Breast epithelium (tissue), 4 donors: ENCODE data around the gene AP2A1. TPM values are rescaled to one million over a fixed set of nuclear protein-coding genes. Genes with fewer than 3 reads are reported as not detected.

Source experiments
- DNase-seq, 2 donors: peaks; one replicate each; pipeline ENCODE4 v3.0.0-alpha.2; 2019; ENCODE audit warnings: low spot score in 2 of 2
- H3K27ac ChIP-seq, 2 donors: fragments of 200-600 bp; sonication (generic) in 1 of 2; one replicate each; pipeline ENCODE4 v1.5.1; 2016 to 2019; ENCODE audit warnings: mild to moderate bottlenecking in 1 of 2
- H3K27me3 ChIP-seq, 2 donors: fragments of 200-600 bp; sonication (generic) in 1 of 2; one replicate each; pipeline versions ENCODE4 v1.5.1 to v1.6.0; 2017 to 2019; ENCODE audit warnings: control low read depth in 1 of 2, mild to moderate bottlenecking in 1 of 2
- H3K36me3 ChIP-seq: fragments of 200-600 bp; one replicate; pipeline ENCODE4 v1.5.1; 2019
- H3K4me1 ChIP-seq, 2 donors: fragments of 200-600 bp; sonication (generic); one replicate each; pipeline ENCODE4 v1.5.1; 2016 to 2019; ENCODE audit warnings: control low read depth in 1 of 2
- H3K4me3 ChIP-seq, 3 donors: fragments of 200-600 bp; sonication (generic); 1 replicate in 2 of 3; 2 replicates in 1 of 3; pipeline ENCODE4 v1.5.1; 2016 to 2019; ENCODE audit warnings: mild to moderate bottlenecking in 3 of 3, moderate library complexity in 2 of 3
- H3K9me3 ChIP-seq, 2 donors: fragments of 200-600 bp; sonication (generic) in 1 of 2; one replicate each; pipeline ENCODE4 v1.5.1; 2016 to 2019; ENCODE audit warnings: control low read depth in 1 of 2
- POLR2A ChIP-seq: fragments of 450-650 bp; IDR thresholded peaks from one replicate; pipeline ENCODE4 v1.6.1; 2016; ENCODE audit warnings: antibody characterized with exemption, mild to moderate bottlenecking, moderate library complexity
- POLR2AphosphoS5 ChIP-seq, 3 donors: sonication (generic); formaldehyde crosslinking; IDR thresholded peaks; one replicate each; pipeline ENCODE4 v1.6.1; 2017; ENCODE audit warnings: antibody characterized with exemption in 3 of 3
- intact Hi-C: fragments of 100-400 bp; cut with DNase I; formaldehyde crosslinking; loops from one replicate; pipeline ENCODE4 v1.15.1; 2023; ENCODE audit warnings: low total_unique reads
- total RNA-seq, 3 donors: library from RNA; depleted of rRNA; stranded (reverse); fragments of >200 nt; gene quantifications; one replicate each; pipeline ENCODE4 v1.1.0, GENCODE V29; 2016
- TF ChIP-seq, protein P1 (sequence below), 3 donors: fragments of 450-650 bp; IDR thresholded peaks; one replicate each; pipeline ENCODE4 v1.5.1; 2016 to 2017; ENCODE audit warnings: antibody characterized with exemption in 3 of 3, mild to moderate bottlenecking in 3 of 3, moderate library complexity in 3 of 3

The AP2A1 gene
- total RNA-seq, 3 donors from 2014 or later = 42.1 to 71.0 (median 59.3) TPM

DNA sequence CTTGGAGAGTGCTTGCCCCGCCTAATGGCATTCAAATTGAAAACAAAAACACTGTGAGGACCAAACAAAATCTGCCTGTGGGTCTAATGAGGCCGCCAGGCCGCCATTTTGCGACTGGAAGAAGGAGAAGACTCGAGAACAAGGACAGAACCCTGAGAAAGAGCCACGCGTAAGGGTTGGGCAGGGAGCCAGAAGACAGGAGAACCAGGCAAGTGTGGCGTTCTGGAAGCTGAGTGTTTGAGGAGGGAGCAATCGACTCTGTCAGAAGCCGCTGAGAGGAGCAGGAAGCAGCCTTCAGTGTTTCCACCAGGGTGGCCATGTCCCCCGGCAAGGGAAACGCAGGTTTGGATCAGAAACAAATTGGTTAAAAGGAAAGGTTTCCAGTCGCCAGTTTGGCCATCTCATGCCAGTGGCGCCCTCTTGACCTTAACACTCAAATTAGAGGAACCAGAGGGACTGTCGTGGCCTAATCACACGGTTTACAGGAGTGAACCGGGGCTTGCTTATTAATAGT, 74.0 kb downstream of the AP2A1 start:
- TF ChIP-seq POLR2AphosphoS5 (IDR thresholded peaks at IDR 0.05) (no peak), POLR2A (no peak)
- TF ChIP-seq, protein P1, sequence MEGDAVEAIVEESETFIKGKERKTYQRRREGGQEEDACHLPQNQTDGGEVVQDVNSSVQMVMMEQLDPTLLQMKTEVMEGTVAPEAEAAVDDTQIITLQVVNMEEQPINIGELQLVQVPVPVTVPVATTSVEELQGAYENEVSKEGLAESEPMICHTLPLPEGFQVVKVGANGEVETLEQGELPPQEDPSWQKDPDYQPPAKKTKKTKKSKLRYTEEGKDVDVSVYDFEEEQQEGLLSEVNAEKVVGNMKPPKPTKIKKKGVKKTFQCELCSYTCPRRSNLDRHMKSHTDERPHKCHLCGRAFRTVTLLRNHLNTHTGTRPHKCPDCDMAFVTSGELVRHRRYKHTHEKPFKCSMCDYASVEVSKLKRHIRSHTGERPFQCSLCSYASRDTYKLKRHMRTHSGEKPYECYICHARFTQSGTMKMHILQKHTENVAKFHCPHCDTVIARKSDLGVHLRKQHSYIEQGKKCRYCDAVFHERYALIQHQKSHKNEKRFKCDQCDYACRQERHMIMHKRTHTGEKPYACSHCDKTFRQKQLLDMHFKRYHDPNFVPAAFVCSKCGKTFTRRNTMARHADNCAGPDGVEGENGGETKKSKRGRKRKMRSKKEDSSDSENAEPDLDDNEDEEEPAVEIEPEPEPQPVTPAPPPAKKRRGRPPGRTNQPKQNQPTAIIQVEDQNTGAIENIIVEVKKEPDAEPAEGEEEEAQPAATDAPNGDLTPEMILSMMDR (IDR thresholded peaks at IDR 0.05) = no peak
- Histone ChIP-seq H3K27ac (no peak overlapping the region), H3K9me3 (no peaks in the 10 kb centered on the region), H3K4me1 (no peaks in the 10 kb centered on the region), H3K4me3 (no peak overlapping the region), H3K36me3 (no peaks in the 10 kb centered on the region), H3K27me3 (no peaks in the 10 kb centered on the region)
- intact Hi-C loops = no loop called here
- DNase-seq = no peak

DNA sequence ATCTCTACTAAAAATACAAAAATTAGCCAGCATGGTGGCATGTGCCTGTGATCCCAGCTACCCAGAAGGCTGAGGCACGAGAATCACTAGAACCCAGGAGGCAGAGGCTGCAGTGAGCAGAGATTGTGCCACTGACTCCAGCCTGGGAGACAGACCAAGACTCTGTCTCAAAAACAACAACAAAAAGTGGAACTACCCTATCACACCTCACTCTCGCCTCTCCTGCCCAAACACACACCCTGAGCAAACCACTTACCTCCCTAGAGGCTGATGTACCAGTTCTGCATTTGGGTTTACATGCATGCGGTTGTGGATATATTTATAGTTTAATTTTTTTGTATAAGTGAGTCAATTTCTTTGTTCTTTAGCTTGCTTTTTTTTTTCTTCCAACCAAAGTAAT, 76.5 kb downstream of the AP2A1 start:
- TF ChIP-seq POLR2A = no peak
- no peak for TF ChIP-seq POLR2AphosphoS5 (IDR thresholded peaks at IDR 0.05)
- TF ChIP-seq, protein P1 (IDR thresholded peaks at IDR 0.05) = no peak
- H3K4me1 ChIP-seq = no peaks in the 10 kb centered on the region
- H3K9me3 ChIP-seq = no peaks in the 10 kb centered on the region
- no peak overlapping the region for H3K4me3 ChIP-seq
- H3K36me3 ChIP-seq = no peaks in the 10 kb centered on the region
- intact Hi-C loops = no loop called here
- no peak overlapping the region for H3K27ac ChIP-seq
- DNase-seq = no peak
- H3K27me3 ChIP-seq = no peaks in the 10 kb centered on the region

DNA sequence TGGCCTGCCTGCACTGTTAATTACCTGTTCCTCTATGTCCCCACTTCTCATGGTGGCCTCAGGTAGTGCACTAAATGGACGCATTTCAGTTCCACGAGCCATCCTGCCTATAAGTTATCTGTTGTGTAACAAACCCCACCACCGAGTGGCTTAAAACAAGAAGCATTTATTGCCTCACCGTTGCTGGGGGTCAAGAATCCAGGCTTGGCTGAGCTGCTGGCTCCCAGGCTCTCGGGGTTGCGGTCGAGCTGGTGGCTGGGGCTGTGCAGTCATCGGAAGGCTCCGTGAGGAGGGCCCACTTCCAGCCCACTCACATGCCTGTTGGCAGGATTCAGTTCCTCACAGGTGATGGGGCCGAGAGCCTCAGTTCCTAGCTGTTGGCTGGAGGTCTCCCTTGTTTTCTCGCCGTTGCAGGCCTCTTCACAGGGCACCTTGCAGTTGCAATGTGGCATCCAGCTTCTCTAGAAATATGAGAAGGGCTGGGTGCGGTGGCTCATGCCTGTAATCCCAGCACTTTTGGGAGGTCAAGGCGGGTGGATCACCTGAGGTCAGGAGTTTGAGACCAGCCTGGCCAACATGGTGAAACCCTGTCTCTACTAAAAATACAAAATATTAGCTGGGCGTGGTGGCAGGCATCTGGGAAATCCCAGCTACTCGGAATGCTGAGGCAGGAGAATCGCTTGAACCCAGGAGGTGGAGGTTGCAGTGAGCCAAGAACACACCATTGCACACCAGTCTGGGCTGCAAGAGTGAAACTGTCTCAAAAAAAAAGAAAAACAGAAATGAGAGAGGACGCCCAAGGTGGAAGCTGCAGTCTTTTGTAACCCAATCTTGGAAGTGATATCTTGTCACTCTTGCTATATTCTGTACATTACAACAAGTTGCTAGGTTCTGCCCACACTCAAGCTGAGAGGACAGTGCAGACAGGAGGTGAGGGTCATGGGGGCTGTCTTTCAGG, 77.6 kb downstream of the AP2A1 start:
- H3K27me3 ChIP-seq = no peaks in the 10 kb centered on the region
- no peak overlapping the region for H3K27ac ChIP-seq
- H3K4me1 ChIP-seq = no peaks in the 10 kb centered on the region
- intact Hi-C loops = no loop called here
- H3K4me3 ChIP-seq = no peak overlapping the region
- H3K36me3 ChIP-seq = no peaks in the 10 kb centered on the region
- H3K9me3 ChIP-seq = no peaks in the 10 kb centered on the region
- DNase-seq = no peak
- TF ChIP-seq, protein P1 (IDR thresholded peaks at IDR 0.05) = no peak
- TF ChIP-seq POLR2A = no peak

DNA sequence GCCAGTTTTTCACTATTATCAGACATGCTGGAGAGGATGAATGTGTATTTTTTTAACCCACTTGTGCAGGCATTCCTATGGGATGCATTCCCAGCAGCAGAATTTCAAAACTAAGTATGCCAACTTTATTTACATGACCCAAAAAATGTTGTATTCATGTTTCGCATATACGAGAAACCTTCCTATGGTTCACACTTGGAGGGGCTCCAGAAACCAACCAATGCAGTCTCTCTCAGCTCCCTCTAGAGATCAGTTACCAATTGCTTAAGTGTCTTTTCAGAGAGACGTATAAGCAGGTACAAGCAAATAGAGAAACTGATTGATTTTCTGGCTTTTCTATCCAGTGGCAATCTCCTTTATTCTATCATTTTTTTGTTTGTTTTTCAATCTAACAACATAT, 78.6 kb downstream of the AP2A1 start:
- Histone ChIP-seq H3K36me3 (no peaks in the 10 kb centered on the region), H3K27me3 (no peaks in the 10 kb centered on the region), H3K4me3 (no peak overlapping the region), H3K9me3 (no peaks in the 10 kb centered on the region), H3K27ac (no peak overlapping the region), H3K4me1 (no peaks in the 10 kb centered on the region)
- intact Hi-C loops = no loop called here
- no peak for DNase-seq
- no peak for TF ChIP-seq POLR2A
- TF ChIP-seq, protein P1 (IDR thresholded peaks at IDR 0.05) = no peak
- TF ChIP-seq POLR2AphosphoS5 (IDR thresholded peaks at IDR 0.05) = no peak

DNA sequence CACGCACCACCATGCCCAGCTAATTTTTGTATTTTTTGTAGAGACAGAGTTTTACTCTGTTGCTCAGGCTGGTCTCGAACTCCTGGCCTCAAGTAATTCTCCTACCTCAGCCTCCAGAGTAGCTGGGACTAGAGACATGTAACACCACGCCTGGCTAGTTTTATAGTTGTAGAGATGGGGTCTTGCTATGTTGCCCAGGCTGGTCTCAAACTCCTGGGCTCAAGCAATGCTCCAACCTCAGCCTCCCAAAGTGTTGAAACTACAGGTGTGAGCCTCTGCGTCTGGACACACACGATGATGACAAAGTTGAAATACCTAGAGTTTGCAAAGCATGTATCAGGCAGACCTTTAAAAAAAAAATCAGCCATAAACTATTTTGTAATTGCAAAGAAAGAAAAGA, 79.6 kb downstream of the AP2A1 start:
- no peak for TF ChIP-seq POLR2AphosphoS5 (IDR thresholded peaks at IDR 0.05)
- TF ChIP-seq POLR2A = no peak
- TF ChIP-seq, protein P1 (IDR thresholded peaks at IDR 0.05) = no peak
- intact Hi-C loops = no loop called here
- no peak for DNase-seq
- Histone ChIP-seq H3K27me3 (no peaks in the 10 kb centered on the region), H3K4me3 (no peak overlapping the region), H3K9me3 (no peaks in the 10 kb centered on the region), H3K27ac (no peak overlapping the region), H3K36me3 (no peaks in the 10 kb centered on the region), H3K4me1 (no peaks in the 10 kb centered on the region)
